ENCODE results near the gene TAGLN2. TPM values are rescaled to one million over a fixed set of nuclear protein-coding genes. Genes with fewer than 3 reads are reported as not detected.

TAGLN2 gene
- total and polyA plus RNA-seq, 9 of the 15 experiments (the other 6 are each of a cell fraction or from before 2014, with no cell fraction given) = 192 to 683 (median 455) TPM

DNA sequence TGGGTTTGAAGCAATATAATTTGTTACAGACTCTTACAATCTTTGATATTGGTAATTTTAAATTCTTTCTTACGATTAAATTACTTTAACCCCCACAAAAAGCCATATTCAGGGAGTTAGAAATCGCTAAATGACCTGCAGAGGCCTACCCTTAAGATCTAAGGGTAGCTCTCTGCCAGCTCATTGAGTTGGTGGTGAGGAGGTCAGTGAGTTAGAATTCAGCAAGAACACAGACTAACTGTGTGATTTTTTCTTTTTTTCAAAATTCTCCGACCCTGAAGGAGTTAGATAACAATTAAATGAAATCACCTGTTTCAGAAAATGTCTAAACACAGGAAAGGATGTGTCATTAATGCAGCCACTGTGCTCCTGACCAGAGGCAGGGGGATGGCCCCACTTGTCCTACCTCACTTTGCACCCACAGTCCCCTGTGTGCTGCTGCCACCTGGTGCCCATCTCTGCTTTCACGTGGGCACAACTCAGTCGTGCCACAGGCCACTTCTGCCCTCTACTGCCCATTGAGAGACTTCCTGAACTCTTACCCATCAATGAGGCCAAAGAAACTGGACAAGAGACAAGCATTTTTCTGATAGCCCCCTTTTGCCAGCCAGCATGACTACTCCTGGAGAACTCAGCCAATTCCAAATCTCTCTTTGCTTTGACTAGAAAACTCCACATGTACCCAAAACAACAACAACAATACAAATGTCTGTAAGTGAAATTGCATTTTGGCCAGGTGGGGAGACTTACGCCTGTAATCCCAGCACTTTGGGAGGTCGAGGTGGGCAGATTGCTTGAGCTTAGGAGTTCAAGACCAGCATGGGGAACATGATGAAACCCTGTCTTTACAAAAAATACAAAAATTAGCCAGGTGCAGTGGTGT is 33.8 kb downstream of the TAGLN2 start (continued):
- TF ChIP-seq MYC (IDR thresholded peaks at IDR 0.05; ENCODE audit: low read depth, low read length) (peak; percentile 34; the same call in 1 of the 2 replicates), MYC (CRISPR knock-in tag; IDR thresholded peaks at IDR 0.05; ENCODE audit: borderline replicate concordance, low read depth) (no peak), JUN (IDR thresholded peaks at IDR 0.05; ENCODE audit: borderline replicate concordance, low read depth, low read length) (0 out of 2 replicates have a peak, but pooled peaks have one; percentile 27), JUN (CRISPR knock-in tag; IDR thresholded peaks at IDR 0.05; ENCODE audit: borderline replicate concordance) (no peak), NFE2L1 (tag; IDR thresholded peaks at IDR 0.05; ENCODE audit: borderline replicate concordance, low read depth) (no peak), GATAD2A (IDR thresholded peaks at IDR 0.05) (no peak), RUNX1 (IDR thresholded peaks at IDR 0.05; ENCODE audit: low read depth) (no peak), NRF1 (conservative IDR thresholded peaks at IDR 0.05 in 1 of 2, IDR thresholded peaks at IDR 0.05 in 1 of 2) (no peak), XRCC3 (IDR thresholded peaks at IDR 0.05) (no peak), ZZZ3 (IDR thresholded peaks at IDR 0.05) (no peak), RBM22 (IDR thresholded peaks at IDR 0.05; ENCODE audit: low read depth, low read length, poor library complexity, severe bottlenecking) (no peak), SAFB2 (IDR thresholded peaks at IDR 0.05; ENCODE audit: borderline replicate concordance, low read depth, low read length, severe bottlenecking) (no peak), MCM2 (IDR thresholded peaks at IDR 0.05; ENCODE audit: low read depth) (no peak), RHOXF2B (CRISPR knock-in tag; conservative IDR thresholded peaks at IDR 0.05) (no peak), ZNF830 (CRISPR knock-in tag; IDR thresholded peaks at IDR 0.05) (no peak), ZNF592 (IDR thresholded peaks at IDR 0.05) (no peak), PPARD (CRISPR knock-in tag; IDR thresholded peaks at IDR 0.05) (no peak), DEAF1 (CRISPR knock-in tag; IDR thresholded peaks at IDR 0.05) (peak; percentile 82), FOXP1 (CRISPR knock-in tag; IDR thresholded peaks at IDR 0.05) (no peak), ZNF165 (CRISPR knock-in tag; IDR thresholded peaks at IDR 0.05; ENCODE audit: borderline replicate concordance) (no peak)
- TF ChIP-seq, protein P1, sequence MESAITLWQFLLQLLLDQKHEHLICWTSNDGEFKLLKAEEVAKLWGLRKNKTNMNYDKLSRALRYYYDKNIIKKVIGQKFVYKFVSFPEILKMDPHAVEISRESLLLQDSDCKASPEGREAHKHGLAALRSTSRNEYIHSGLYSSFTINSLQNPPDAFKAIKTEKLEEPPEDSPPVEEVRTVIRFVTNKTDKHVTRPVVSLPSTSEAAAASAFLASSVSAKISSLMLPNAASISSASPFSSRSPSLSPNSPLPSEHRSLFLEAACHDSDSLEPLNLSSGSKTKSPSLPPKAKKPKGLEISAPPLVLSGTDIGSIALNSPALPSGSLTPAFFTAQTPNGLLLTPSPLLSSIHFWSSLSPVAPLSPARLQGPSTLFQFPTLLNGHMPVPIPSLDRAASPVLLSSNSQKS (CRISPR knock-in tag; IDR thresholded peaks at IDR 0.05) = no peak
